Mucosa of gallbladder (tissue), 1 donor: Measurements from ENCODE around the gene ECT2L. TPM values are rescaled to one million over a fixed set of nuclear protein-coding genes. Genes with fewer than 3 reads are reported as not detected.

Source experiments
- DNase-seq: peaks from one replicate; pipeline ENCODE4 v3.0.0-alpha.2; 2020; ENCODE audit warnings: low spot score
- total RNA-seq: library from RNA; stranded (reverse); gene quantifications from one replicate; pipeline ENCODE4 v1.2.1, GENCODE V29; 2021
- donor health status: DM: no; HTN: no; CAD: no.

ECT2L gene
- total RNA-seq, 1 donor from 2014 or later, result 0.14 TPM

DNA sequence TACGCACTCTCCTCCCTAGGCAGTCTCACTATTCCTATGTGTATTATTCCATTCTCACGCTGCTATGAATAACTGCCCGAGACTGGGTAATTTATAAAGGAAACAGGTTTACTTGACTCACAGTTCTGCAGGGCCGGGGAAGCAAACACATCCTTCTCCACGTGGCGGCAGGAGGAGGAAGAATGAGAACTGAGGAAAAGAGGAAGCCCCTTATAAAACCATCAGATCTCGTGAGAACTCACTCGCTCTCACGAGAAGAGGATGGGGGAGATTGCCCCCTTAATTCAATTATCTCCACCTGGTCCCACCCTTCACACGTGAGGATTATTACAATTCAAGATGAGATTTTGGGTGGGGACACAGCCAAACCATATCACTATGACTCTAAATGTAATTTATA, 61.9 kb downstream of the ECT2L start:
- DNase-seq, result no peak

DNA sequence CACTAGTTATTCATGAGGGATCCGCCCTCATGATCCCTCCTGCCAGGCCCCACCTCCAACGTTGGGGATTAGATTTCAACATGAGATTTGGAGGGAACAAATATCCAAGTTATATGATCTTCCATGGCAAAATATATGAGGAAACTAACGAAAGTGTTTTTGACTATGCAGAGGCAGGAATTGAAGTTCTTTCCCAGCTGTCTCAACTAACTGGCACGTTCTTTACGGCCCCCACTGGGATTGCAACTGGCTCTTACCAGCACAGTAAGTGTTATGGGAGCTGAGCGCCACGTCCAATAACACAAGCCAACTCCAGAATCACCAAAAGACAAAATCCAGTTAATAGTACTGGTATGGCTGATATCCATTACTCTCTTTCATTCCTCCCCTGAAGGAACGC, 66.6 kb downstream of the ECT2L start:
- no peak for DNase-seq

DNA sequence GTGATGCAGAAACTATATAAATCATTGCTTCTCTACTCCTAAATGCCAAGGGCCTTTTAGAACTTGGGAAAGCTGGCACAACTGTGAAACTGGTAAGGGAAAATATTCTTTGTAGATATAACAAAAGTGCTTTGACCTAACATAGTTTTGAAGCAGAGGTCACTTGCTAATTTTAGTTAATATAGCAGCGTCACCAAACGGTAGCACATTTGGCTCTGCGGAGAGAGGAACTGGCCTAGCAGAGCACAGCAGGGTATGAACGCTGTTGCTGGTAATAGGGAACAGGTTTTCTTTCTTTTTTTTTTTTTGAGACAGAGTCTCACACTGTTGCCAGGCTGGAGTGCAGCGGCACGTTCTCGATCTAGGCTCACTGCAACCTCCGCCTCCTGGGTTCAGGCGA, 67.4 kb downstream of the ECT2L start:
- no peak for DNase-seq

DNA sequence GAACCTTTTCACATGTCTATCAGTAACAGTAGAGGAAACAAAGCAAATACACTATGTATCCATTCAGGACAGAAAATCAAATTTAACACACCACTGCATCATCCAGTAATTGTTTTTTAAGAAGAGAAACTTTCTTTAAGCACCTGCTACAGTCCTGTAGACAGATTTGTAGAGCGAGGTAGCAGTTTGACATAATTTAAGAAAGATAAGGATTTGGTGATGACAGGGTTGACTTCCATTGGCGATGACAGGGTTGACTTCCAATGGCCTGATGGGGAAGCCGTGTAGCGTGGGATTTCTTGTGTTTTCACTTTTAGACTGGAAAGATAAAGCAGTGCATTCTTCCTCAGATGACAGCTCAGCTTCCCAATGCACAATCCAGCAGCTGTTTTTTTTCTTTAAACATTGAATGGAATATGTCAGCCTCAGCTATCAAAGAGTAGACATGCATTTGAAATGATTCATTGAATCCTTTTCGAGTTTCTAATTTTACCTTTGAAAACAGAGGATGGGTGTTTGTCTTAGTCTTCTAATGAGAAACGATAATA, 68.5 kb downstream of the ECT2L start:
- DNase-seq, result no peak

DNA sequence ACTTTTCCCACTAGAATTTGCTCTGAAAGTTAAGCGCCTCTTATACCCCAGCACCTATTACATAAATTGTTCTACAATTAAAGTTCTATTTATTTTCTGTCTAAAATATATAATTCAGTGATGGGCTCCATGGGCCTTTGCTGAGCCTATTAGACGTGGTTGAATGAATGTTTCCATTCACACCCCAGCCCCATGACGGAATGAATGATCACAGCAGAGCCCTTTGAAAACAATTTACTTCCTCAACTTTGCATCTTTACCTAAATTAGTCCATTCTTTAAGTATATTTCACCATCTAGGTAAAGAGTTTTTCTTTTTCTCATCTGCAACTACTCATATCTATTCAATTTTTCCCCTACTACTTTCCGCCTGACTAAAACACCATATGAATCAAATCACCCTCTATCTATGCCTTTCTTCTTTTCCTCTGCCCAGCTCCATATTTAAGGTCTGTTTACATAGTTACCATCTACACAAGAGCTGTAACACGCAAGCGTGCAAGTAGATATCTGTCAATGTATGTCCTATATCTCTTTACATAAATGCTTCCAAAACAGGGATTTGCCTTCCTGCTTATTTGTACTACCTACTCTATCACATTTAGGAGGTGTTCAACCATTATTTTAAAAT, 69.7 kb downstream of the ECT2L start:
- DNase-seq, result no peak

DNA sequence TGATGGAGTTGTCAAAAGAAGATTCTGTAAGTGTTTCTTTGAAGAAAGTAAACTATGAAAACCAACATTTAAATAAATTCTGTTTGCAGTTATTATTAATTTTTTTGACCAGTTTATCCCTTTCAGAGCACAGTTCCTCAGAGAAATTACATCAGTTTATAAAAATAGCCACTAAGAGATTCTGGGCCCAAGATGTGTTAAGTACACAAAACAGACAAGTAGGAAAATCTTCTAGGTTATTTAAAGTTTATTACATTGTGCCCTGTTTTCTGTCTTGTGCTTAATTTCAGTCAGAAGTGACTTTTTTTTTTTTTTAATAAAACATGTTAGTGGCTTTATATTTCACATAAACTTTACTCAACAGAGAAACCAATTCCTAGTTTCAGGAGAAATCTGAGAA, 72.3 kb downstream of the ECT2L start:
- no peak for DNase-seq

DNA sequence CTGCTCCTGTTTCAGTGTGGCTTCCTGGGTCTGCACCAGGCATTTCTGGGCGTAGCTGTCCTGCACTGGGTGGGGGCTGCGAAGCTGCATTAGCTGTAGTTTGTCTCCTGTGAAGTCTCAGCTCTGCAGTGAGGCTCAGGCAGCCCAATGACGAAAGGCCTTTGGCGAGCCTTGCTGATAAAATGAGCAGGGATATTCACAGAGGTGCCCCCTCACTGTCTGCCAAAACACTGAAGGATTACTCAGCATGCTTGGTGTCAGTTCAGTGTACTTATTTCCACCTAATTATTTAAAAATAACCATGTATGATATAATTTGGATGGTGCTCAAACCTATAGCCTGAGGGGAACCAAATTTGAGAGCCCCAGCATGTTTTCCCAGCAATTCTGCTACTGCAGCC, 73.5 kb downstream of the ECT2L start:
- peak; percentile 12 for DNase-seq

- DNase-seq, result no peak
Measured at GRCh38 chr6:138873191-138873590, 77.3 kb downstream of the ECT2L start.

DNA sequence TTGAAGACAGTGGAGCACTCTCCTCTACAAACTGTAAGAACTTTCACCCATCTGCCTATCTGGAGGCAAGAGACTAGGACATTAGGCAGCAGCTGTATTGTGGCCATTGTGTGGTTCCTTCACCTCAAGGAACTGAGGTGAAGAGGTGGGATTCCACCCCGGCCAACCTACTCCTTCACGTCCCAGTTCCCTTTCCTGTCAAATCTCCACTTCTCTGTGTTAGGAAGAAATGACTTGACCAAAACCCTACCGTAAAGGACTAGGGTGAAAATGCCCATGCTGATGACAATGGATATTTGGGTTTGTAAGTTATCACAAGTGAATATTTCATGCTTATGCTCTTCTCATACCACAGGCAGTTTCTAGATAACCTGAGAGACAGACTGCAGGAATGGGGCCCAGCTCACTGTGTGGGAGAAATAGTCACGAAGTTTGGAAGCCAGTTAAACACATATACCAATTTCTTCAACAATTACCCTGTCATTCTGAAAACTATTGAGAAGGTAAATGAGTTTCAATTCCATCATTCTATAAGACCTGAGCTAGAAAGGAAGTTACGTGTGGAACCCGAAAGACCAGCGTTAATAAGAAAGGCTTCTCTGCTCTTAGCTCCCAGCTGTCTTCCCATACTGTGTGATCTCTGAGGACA, 86.6 kb downstream of the ECT2L start:
- DNase-seq, result no peak

- DNase-seq, result no peak
Measured at GRCh38 chr6:138885156-138885819, 89.4 kb downstream of the ECT2L start.

GRCh38 chr6:138891255-138891986, 95.5 kb downstream of the ECT2L start:
- no peak for DNase-seq

GRCh38 chr6:138896104-138896756, 100.3 kb downstream of the ECT2L start:
- no peak for DNase-seq

- no peak for DNase-seq
Measured at GRCh38 chr6:138897031-138897430, 101.1 kb downstream of the ECT2L start.

DNA sequence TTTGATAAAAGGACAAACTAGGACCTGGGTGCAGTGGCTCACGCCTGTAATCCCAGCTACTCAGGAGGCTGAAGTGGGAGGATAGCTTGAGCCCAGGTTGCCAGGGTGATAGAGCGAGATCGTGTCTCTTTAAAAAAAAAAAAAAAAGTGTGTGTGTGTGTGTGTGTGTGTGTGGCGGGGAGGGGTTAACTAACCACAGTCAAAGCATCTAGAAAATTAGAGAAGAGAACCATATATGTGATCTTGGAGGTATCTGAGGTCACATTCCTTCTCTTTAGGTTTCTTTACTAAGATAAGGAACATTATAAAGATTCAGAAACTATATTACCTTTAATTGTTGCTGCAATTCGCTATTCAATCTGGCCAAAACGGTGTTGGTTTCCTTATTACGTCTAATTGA, 111.3 kb downstream of the ECT2L start:
- DNase-seq, result no peak

DNA sequence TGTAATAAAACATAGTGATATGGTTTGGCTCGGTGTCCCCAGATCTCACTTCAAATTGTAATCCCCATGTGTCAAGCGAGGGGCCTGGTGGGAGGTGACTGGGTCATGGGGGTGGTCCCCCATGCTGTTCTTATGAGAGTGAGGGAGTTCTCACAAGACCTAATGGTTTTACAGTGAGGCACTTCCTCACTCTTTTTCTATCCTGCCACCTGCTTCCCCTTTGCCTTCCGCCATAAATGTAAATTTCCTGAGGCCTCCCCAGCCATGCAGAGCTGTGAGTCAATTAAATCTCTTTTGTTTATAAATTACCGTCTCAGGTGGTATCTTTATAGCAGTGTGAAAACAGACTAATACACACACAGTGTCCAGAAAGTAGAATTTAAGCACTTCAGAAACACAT, 113.6 kb downstream of the ECT2L start:
- DNase-seq, result no peak

GRCh38 chr6:138909975-138910374, 114.1 kb downstream of the ECT2L start:
- DNase-seq, result no peak

- DNase-seq, result no peak
Measured at GRCh38 chr6:138912308-138912707, 116.4 kb downstream of the ECT2L start.

GRCh38 chr6:138914701-138915100, 118.8 kb downstream of the ECT2L start:
- DNase-seq, result no peak

DNA sequence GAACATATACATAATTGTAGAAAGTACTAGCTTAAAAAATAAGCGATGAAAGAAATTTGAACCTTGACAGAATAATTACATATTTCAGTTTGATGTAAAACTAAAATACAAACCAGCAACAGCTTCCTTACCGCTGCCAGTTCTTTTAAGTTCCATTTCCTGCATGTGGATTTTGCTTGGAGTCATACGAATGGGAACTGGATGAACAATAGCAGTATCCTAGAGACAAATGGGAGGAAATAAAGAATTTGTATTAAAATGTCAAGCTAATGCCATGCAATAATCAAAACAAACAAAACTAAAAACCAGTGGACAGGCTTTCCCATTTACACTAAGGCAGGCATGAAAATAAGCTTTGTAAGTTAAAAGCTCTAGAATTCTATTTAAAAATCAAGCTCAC, 125.0 kb downstream of the ECT2L start:
- no peak for DNase-seq

DNA sequence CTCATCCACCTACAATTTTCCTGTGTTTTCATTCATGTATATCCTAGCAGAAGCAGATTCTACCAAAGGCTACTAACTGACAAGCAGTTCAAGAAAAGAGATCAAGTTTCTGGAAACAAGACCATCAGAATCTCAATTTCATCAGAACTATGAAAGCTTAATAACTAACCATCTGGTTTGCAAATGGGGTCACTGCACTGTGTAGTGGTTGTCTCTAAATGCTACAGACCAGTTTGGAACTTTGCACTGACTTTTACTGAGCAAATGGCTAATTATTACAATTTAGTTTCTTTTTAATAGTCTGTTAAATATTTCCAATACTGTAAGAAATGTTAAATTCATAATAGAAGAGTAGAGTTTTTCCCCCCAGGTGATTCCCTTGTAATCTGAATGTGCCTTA, 127.7 kb downstream of the ECT2L start:
- DNase-seq, result no peak

DNA sequence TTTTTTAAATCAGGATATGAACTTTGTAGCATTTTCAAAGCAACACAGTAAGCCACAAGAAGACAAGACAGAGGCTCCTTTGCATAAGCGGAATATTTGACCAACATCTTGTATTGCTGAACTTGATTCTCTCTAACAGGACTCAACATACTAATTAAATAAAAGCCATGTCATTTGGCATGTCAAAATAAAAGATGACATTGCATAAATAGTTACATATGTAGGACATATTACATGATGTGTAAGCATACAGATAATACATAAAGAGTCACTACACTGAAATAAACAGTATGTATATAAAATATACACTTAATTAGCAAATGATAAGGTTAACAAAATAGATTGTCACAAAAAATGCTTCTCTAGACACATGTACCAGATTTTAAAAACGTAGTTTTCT, 129.9 kb downstream of the ECT2L start:
- no peak for DNase-seq

DNA sequence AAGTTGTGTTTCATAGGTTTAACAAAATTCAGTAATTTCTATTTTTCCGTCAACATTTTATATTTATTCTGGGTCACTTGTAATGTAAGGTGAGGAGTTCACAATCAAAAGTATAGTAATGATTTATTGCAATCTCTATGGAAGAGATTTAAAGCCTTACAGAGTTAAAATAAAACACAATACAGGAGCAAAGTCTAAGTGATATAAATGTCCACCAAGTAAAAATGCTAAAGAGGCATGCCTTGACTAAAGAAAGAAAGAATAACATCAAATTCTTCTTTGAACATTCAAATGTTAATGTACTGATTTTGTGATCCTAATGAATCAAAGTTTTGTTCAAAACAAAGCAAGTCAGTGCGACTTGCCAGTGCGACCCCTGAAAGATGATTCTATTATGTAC, 130.7 kb downstream of the ECT2L start:
- DNase-seq, result no peak
